Natural killer cell (primary cell): ENCODE results near the gene VSNL1. TPM values are rescaled to one million over a fixed set of nuclear protein-coding genes. Genes with fewer than 3 reads are reported as not detected.

Experiments
- ATAC-seq, 3 donors: fragments of 150-1000 bp in 2 of 3; fragments of 200-7000 bp in 1 of 3; cut with Tn5 transposase; 1 replicate in 1 of 3; 2 replicates in 2 of 3; pipeline ENCODE4 v1.10.0; 2021; ENCODE audit warnings: mild to moderate bottlenecking in 2 of 3, moderate library complexity in 2 of 3
- DNase-seq, 2 donors: peaks; one replicate each; pipeline versions ENCODE4 v3.0.0 to v3.0.0-alpha.2; 2013 to 2021; ENCODE audit warnings: mixed read lengths in 1 of 2
- H3K27ac ChIP-seq: one replicate; pipeline ENCODE4 v1.5.1; 2013; ENCODE audit warnings: mild to moderate bottlenecking, low read length
- H3K27me3 ChIP-seq: one replicate; pipeline ENCODE4 v1.6.1; 2013; ENCODE audit warnings: low read length; ENCODE audit not compliant: control insufficient read depth, insufficient read depth
- H3K36me3 ChIP-seq: one replicate; pipeline ENCODE4 v1.6.1; 2013; ENCODE audit warnings: low read length; ENCODE audit not compliant: control insufficient read depth, insufficient read depth
- H3K4me1 ChIP-seq: one replicate; pipeline ENCODE4 v1.6.1; 2013; ENCODE audit warnings: low read length; ENCODE audit not compliant: control insufficient read depth, insufficient read depth
- H3K4me3 ChIP-seq: one replicate; pipeline ENCODE4 v1.5.1; 2013; ENCODE audit warnings: low read length
- H3K9me3 ChIP-seq: one replicate; pipeline ENCODE4 v1.6.1; 2013; ENCODE audit warnings: low read length; ENCODE audit not compliant: control insufficient read depth, insufficient read depth
- H3K27ac Mint-ChIP-seq, 2 donors: one replicate each; pipeline ENCODE4 v1.8.0; 2022; ENCODE audit warnings: mild to moderate bottlenecking in 2 of 2, mixed read lengths in 2 of 2, moderate library complexity in 1 of 2
- H3K27me3 Mint-ChIP-seq, 2 donors: one replicate each; pipeline ENCODE4 v1.8.0; 2022; ENCODE audit warnings: low read depth in 2 of 2, mixed read lengths in 2 of 2
- H3K36me3 Mint-ChIP-seq: one replicate; pipeline ENCODE4 v1.8.0; 2022; ENCODE audit warnings: mixed read lengths
- H3K4me1 Mint-ChIP-seq, 2 donors: one replicate each; pipeline ENCODE4 v1.8.0; 2022; ENCODE audit warnings: mixed read lengths in 2 of 2
- H3K4me3 Mint-ChIP-seq: one replicate; pipeline ENCODE4 v1.8.0; 2022; ENCODE audit warnings: mild to moderate bottlenecking, moderate library complexity, mixed read lengths
- H3K9me3 Mint-ChIP-seq, 2 donors: one replicate each; pipeline ENCODE4 v1.8.0; 2022; ENCODE audit warnings: mixed read lengths in 2 of 2
- WGBS: methylation state at CpG from one replicate; pipeline ENCODE4 v1.1.7; 2013; ENCODE audit warnings: missing lambda C conversion rate; ENCODE audit not compliant: insufficient coverage; 5-methylcytosine and 5-hydroxymethylcytosine counted together
- intact Hi-C: fragments of 100-400 bp; cut with micrococcal nuclease; formaldehyde crosslinking; loops from one replicate; pipeline ENCODE4 v1.14.2; 2022
- total RNA-seq, 4 donors: library from RNA; stranded (reverse); fragments of 120-200 nt in 1 of 4; gene quantifications; one replicate each; pipeline versions ENCODE4 v1.2.3 to v1.2.4, GENCODE V29; 2013 to 2022
- TF ChIP-seq, protein P1 (sequence below): fragments of 200-600 bp; IDR thresholded peaks from one replicate; pipeline ENCODE4 v1.8.0; 2022; ENCODE audit warnings: antibody characterized with exemption

The VSNL1 gene
- total RNA-seq, 3 donors from 2014 or later (not counting 1 experiment from before 2014, with no cell fraction given) = not detected

DNA sequence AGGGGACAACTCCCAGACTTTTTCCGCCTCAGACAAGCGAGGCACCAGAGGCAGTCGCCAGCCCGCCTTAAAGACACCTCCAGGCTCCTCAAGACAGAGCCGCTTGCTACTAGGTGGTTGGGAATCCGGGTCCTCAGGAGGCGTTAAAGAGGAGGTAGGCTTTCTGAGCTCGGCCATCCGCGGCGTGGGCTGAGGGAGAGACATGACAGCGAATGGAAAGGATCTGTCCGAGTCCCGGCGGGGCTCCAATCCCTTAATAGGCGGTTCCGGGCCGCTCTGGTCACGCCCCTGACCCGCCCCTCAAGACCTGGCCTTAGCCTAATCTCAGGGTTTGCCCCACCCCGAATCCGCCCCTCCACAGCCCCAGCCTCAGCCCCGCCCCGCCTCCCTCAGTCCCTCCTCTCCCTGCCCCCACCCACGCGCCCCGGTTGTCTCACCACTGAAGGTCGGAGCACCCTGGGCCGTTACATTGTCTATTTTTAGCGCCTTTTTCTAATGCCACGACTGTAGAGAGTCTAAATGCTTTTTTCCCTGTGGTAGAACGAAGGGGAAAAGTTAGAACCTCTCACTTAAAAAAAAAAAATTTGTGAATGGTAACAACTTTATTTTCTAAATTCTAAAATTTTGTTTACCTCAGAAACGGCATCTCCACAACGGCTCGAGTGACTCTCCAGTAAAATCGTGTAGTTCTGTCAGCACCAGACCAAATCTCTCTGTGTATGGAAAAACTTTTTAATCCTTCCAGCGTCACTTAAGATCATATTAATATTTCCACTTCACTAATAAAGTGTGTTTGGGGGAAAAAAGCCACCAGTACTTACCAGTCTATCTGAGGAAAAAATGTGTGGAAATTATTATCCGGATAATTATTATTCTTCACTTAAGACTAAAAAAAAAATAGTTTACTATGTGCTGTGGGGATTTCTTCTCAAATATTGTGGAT is 22.0 kb upstream of the VSNL1 start, which contains the start of gene RAD51AP2:
RAD51AP2 (minus strand) TSS at position 229 of the 943 bp plus-strand sequence; CDS start at position 204, 25 bp downstream.
- Mint-ChIP-seq H3K27me3 (peaks cover 0 to 5% of the 10 kb centered on the region in 2 donors), H3K27ac (no peak within 1 kb of the TSS), H3K36me3 (no peaks in the 10 kb centered on the region), H3K4me3 (no peak within 1 kb of the TSS), H3K4me1 (no peaks in the 10 kb centered on the region), H3K9me3 (peaks cover 3 to 7% of the 10 kb centered on the region in 2 donors)
- Histone ChIP-seq H3K27ac (no peak within 1 kb of the TSS), H3K9me3 (peaks cover 5% of the 10 kb centered on the region), H3K27me3 (peaks cover 9% of the 10 kb centered on the region), H3K4me3 (no peak within 1 kb of the TSS), H3K4me1 (no peaks in the 10 kb centered on the region), H3K36me3 (no peaks in the 10 kb centered on the region)
- TF ChIP-seq, protein P1, sequence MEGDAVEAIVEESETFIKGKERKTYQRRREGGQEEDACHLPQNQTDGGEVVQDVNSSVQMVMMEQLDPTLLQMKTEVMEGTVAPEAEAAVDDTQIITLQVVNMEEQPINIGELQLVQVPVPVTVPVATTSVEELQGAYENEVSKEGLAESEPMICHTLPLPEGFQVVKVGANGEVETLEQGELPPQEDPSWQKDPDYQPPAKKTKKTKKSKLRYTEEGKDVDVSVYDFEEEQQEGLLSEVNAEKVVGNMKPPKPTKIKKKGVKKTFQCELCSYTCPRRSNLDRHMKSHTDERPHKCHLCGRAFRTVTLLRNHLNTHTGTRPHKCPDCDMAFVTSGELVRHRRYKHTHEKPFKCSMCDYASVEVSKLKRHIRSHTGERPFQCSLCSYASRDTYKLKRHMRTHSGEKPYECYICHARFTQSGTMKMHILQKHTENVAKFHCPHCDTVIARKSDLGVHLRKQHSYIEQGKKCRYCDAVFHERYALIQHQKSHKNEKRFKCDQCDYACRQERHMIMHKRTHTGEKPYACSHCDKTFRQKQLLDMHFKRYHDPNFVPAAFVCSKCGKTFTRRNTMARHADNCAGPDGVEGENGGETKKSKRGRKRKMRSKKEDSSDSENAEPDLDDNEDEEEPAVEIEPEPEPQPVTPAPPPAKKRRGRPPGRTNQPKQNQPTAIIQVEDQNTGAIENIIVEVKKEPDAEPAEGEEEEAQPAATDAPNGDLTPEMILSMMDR = no peak
- ATAC-seq (no peak), DNase-seq (no peak)
- 5% methylated on average over 34 of the region's 38 CpGs for WGBS
- intact Hi-C loops = no loop called here

- intact Hi-C loops = no loop called here
- peaks cover 5% of the 10 kb centered on the region for H3K9me3 ChIP-seq
- DNase-seq (no peak), ATAC-seq (no peak)
- peaks cover 9% of the 10 kb centered on the region for H3K27me3 ChIP-seq
- Mint-ChIP-seq H3K27me3 (peaks cover 0 to 5% of the 10 kb centered on the region in 2 donors), H3K27ac (no peak overlapping the region), H3K4me3 (no peak overlapping the region), H3K4me1 (no peaks in the 10 kb centered on the region), H3K36me3 (no peaks in the 10 kb centered on the region), H3K9me3 (peaks cover 3 to 4% of the 10 kb centered on the region in 2 donors)
- H3K27ac ChIP-seq = no peak overlapping the region
- H3K36me3 ChIP-seq = no peaks in the 10 kb centered on the region
- TF ChIP-seq, protein P1 = no peak
- no peak overlapping the region for H3K4me3 ChIP-seq
- no peaks in the 10 kb centered on the region for H3K4me1 ChIP-seq
Measured at GRCh38 chr2:17519486-17519885, 21.0 kb upstream of the VSNL1 start.

GRCh38 chr2:17520761-17521160 is 19.7 kb upstream of the VSNL1 start:
- H3K27ac Mint-ChIP-seq = no peak overlapping the region
- Histone ChIP-seq H3K36me3 (no peaks in the 10 kb centered on the region), H3K27ac (no peak overlapping the region), H3K4me1 (no peaks in the 10 kb centered on the region), H3K4me3 (no peak overlapping the region), H3K9me3 (peaks cover 5% of the 10 kb centered on the region), H3K27me3 (peaks cover 9% of the 10 kb centered on the region)
- intact Hi-C loops = no loop called here
- TF ChIP-seq, protein P1 = no peak
- 62% methylated on average over 1 of the region's 2 CpGs for WGBS
- no peaks in the 10 kb centered on the region for H3K4me1 Mint-ChIP-seq
- H3K4me3 Mint-ChIP-seq = no peak overlapping the region
- no peaks in the 10 kb centered on the region for H3K36me3 Mint-ChIP-seq
- H3K9me3 Mint-ChIP-seq = peaks cover 3% of the 10 kb centered on the region in 2 donors
- H3K27me3 Mint-ChIP-seq = peaks cover 0 to 5% of the 10 kb centered on the region in 2 donors
- DNase-seq (no peak), ATAC-seq (no peak)
